GM18867 (cell line): ENCODE measurements around the gene KCNIP4.

Experiments
- ATAC-seq: cut with Tn5 transposase; IDR thresholded peaks from one replicate; pipeline ENCODE4 v1.9.1; 2021; ENCODE audit warnings: mild to moderate bottlenecking, moderate library complexity; ENCODE audit not compliant: unreplicated experiment

KCNIP4 gene

DNA sequence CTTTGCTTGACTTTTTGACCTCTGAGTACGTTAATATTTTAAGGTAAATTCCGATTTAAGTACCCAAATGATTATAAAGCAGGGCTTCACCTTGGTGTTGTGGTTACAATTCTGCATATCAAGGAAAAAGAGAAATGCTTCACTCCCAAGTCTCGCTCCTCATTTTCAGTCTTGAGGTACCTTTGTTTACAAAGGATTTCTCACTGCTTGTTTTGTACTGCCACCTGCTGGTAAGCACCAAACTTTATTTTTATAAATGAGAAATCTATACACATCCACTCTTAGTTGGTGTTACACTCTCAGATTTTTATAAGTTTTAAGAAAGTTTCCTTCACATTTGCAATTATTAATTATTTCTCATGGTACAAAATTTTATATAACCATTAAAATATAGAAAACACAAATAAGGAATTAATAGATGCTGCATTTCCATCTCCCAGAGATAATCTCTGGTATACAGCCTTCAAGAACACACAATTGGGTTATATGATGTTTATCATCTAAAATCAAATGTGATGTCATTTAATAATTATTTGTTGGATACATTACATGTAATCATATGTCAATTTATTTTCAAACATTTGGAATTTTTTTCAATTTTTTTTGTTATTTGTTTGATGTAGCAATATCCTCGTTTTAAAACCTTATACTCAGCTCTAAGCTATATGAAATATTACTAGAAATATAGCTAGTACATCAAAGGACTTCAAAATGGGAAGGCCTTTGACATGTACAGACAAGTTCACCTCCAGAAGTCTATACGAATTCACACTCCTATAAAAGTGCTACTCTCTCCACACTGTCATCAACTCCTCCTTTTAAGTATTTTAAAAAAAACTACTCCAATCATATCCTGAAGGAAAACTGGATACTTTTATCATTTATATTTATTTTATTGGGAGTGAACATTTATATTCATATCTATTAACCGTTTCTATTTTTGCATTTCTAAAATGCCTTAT, 179.9 kb downstream of the KCNIP4 start:
- ATAC-seq: peak; percentile 69

DNA sequence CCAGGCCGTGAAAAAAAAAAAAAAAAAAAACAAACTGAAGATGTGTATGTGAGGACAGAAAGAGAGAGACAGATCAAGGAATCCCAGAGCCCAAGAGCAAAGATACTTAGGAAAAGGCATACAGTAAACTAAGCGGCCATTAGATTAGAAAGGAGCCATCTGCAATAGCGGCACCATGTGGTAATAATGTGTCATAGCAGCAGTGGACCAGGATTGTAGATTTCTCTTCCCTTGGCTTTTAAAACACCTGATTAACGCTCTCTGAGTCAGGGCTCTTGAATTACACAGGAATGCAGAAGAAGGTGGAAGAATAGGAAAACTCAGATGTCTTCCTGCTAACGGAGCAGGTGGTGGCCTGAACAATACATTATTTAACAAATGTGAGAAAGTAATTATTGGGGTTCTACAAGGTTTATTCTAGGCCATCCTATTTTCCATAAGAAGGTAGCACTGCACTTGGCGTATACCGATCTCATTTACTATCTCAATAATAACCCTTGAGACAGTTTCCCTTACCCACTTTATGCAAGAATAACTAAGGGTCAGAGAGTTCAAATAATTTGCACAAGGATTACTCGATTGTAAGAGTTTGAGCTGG, 182.7 kb downstream of the KCNIP4 start:
- ATAC-seq: peak; percentile 72

- ATAC-seq: no peak
These were observed 184.7 kb downstream of the KCNIP4 start for GRCh38 chr4:21763855-21764254.

- no peak for ATAC-seq
These were observed 191.3 kb downstream of the KCNIP4 start for GRCh38 chr4:21757248-21757647.

GRCh38 chr4:21753084-21753760, 195.3 kb downstream of the KCNIP4 start:
- ATAC-seq: no peak

DNA sequence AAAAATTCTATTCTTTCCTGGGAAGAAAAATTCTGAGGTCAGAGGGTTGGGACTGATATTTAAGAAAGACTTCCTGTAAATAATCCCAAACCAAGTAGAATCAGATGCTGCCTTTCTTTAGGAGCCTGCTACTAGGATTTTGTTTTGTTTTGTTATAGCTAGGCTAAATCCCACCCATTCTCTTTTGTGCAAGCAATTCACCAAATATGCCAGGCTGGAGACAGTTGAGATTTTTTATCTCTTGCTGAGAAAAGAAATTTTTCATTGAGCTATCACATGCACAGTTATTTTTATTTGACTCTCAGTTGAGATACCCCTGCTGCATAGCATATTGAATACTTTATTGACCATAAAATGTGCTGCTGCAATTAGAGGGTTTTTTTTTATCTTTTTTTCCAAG, 196.0 kb downstream of the KCNIP4 start:
- no peak for ATAC-seq

DNA sequence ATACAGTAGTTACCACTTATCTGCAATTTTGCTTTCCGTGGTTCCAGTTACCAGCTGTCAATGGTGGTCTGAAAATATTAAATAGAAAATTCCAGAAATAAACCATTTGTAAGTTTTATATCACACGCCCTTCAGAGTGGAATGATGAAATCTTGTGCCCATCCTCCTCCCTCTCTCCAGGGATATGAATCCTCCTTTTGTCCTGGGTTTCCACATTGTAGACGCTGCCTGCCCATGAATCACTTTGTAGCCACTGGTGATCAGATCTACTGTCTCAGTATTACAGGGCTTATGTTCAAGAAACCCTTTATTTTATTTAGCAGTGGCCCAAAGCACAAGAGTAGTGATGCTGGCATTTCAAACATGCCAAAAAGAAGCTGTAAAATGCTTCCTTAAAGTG, 198.6 kb downstream of the KCNIP4 start:
- no peak for ATAC-seq

DNA sequence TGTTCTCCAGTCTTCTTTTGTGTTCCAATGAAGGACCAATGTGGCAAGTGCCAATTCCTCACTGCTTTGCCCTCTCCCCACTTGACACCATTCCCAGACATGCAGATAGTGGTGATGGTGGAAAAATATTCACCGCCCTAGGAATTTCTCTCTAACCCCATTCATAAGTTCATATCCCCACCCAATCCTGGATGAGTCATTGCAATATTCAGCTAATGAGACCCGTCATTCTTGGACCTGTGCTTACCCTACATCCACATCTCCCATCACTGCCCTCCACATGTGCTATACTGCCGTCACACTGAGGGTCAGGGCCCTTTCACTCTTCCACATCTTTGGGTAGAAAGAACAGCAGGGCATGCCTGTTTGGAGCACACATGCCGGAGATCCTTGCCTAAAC, 199.2 kb downstream of the KCNIP4 start:
- ATAC-seq: no peak

DNA sequence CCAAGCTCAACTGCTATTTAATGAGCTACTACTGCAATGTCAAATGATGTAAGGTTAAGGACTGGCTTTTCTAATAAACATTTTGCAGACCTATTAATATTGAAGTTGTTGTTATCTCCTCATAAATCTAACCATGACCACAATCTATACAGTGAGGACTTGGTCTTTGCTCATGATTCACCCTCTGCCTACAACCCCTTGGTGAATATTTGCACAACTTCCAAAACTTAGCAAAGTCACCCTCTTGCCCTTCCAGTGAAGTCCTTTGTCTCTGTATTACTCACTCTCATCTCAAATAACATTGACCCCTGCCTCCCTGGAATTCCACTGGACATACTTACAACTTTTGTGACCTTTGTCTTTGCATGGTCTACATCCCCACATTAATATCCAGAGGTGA, 204.5 kb downstream of the KCNIP4 start:
- no peak for ATAC-seq

DNA sequence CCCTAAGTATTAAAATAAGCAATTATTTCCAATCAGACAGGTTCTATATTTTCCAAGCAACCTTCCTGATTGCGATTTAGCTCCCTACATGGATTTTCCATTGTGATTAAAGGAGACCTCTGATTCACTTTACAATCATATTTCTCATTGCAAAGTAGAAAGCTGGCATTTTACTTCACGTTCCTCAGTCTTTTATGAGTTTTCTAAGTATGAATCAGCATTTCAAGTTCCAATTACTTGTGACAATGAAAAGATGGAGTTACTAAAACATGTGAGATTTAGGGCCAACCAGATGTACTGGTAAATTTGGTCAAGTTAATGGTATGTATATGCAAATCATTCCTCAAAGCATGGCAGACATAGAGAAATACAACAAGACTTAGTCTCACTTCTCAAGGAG, 206.2 kb downstream of the KCNIP4 start:
- no peak for ATAC-seq

- ATAC-seq: no peak
These were observed 209.8 kb downstream of the KCNIP4 start for GRCh38 chr4:21738821-21739220.

GRCh38 chr4:21735866-21736265, 212.7 kb downstream of the KCNIP4 start:
- no peak for ATAC-seq

- no peak for ATAC-seq
These were observed 214.5 kb downstream of the KCNIP4 start for GRCh38 chr4:21733894-21734630.

DNA sequence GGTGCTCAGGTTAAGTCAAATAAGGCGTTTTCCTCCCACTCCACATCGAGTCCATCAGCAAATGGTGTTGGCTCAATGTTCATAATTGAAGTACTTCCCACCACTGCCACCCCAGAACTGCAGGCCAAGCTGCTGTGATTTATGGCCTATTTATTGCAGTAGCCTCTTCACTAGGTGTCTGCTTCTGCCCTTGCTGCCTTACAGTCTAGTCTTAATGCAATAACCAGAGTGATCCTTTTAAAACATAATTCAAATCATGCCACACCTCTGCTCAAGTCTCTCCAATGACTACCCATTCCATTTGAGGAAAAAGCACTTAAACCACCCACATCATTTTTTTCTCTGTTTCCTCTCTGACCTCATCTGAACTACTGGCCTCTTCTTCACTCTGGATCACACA, 220.3 kb downstream of the KCNIP4 start:
- no peak for ATAC-seq

DNA sequence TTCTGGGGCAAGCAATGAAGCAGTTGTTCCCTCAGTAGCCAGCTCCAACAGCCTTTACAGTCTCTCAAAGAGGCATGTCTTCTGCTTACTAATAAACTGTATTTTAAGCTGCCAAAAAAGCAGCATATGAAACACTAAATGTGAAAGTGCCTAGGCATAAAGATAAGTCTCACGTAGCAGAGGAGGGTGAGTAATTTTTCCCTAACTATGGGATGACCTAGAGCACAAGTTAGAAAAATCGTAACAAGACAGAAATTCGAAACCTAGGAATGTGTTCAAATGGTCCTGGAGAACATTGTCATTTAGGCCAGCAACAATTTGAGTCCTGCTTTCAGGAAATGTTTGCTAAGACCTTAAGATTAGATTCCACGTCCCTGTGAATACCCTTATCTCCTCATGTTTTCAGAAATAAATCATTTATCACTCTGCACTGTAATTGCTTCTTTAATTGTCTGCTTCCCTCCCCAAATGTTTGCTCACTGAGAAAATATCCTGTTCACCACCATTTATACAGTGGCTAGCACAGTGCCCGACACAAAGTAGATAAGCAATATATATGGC, 222.2 kb downstream of the KCNIP4 start:
- no peak for ATAC-seq

GRCh38 chr4:21722157-21722839, 226.3 kb downstream of the KCNIP4 start:
- ATAC-seq: no peak

DNA sequence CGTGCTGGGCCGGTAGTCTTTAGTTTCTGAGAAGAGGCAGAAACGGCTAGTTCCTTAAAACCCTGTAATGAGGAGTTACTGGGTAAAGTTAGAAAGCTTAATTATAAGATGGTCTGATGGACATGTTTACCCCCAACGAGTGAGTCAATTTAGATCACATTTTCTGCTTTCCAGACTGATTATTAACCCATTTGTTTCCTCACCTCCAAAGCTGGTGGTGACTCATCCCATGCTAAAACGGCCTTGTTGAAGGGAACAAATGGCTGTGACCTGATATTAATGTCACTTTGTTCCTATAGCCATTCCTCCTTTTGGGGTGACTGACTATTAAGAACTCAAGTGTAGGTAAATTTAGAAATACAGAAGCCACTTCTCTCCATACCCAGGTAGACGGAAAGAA, 232.0 kb downstream of the KCNIP4 start:
- no peak for ATAC-seq

DNA sequence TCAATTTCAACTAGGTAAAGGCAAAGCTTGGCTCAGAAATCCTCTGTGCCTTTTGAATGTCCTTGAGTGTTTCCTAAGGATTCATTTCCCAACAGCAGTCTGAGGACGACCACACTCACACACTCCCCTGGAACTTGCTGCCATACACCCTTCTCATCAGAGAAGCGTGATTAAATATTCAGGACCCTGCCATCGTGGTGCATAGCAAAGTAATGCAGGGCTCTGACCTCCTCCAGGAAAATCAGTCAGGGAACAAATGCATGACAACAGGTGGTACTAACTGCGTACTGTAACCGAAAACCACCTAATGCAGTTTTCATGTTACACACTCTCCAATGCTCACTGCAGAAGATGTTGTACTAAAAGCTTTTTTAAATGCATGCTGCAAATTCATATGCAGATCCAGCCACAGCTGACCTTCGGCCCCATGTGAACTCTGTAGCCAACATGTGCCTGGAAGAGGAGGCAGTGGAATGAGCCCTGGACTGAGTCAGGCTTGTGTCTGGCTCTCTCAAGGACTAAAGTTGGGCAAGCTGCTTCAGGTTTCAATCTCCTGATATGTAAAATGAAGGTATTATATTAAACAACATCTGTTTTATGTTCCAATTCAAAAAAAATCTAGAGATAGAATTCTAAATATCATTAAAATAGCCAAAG, 238.3 kb downstream of the KCNIP4 start:
- ATAC-seq: no peak

- ATAC-seq: no peak
These were observed 238.8 kb downstream of the KCNIP4 start for GRCh38 chr4:21709761-21710160.

DNA sequence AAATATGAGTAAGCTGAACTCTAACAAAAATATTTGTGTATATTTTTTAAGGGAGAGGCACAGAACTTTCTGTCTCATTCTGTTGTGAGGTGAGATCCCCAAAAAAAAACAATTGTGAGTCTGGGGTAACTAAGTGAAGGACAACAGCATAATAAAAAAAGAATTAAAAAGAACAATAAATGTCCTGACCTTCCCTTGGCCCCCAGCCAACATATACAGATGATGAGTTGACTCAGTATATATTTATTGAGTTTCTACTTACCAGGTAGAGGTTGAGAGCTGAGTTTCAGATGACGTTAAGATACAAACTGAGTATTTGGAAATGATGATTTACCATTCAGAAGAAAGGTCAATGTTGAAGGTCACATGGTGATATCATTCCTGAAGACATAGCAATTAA, 239.5 kb downstream of the KCNIP4 start:
- no peak for ATAC-seq
